ENCODE results near the gene THOC6.

THOC6 gene

GRCh38 chr16:2991566-2992261, 32.1 kb upstream of the THOC6 start:
- no peak for DNase-seq (ENCODE audit: low read depth in 2 of 2)

DNA sequence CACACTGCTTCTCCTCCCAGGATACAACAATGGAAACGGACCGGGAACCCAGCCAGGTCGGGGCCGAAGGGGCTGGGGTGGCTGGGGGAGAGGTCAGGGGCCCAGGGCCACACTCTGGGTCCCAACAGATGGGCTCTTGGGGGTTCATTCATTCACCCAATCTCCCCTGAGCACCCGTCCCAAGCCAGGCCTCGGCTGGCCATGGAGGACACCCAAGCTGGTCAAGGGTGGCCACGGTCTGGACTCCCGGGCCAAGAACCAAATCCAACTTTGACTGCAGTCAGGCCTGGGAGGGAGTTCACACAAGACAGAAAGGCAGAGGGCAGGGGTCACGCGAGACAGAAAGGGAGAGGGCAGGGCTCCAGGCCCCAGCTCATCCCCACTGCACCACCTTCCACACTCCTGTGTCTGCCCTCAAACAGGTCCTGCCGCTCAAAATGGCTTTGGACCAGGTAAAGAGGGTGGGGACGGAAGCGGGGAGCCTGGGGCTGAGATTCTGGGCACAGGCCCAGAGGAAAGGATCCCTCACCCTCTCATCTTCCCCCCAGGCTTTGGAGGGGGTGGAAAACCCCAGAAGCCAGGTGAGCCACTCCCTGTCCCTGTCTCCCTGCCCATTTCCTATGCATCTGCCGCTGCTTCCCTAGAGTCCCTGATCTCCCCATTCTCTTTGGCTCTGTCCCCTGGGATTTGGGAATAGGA, 31.3 kb upstream of the THOC6 start:
- no peak for DNase-seq (ENCODE audit: low read depth in 2 of 2)

DNA sequence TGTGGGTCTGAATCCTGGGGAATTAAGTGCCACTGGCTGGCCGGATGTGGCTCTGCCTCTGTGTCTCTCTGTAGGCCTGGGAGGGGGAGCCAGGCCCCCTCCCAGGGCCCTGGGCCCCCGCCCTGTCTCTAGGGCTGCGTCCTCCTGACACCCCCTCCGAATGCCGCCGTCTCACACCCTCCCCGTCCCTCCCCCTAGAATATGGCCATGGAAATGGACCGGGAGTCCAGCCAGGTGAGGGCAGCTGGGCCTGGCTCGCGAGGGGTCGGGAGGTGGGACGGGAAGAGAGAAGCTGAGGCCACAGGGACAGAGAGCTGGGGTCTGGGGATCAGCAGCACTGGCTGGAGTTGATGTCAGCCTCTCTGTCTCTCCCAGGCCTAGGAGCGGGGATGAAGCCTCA, 27.5 kb upstream of the THOC6 start:
- no peak for DNase-seq (ENCODE audit: low read depth in 2 of 2)

- no peak for DNase-seq (ENCODE audit: low read depth in 2 of 2)
These were observed 23.9 kb upstream of the THOC6 start for GRCh38 chr16:2999929-3000328.

GRCh38 chr16:3000540-3000939, 23.3 kb upstream of the THOC6 start:
- no peak for DNase-seq (ENCODE audit: low read depth in 2 of 2)

DNA sequence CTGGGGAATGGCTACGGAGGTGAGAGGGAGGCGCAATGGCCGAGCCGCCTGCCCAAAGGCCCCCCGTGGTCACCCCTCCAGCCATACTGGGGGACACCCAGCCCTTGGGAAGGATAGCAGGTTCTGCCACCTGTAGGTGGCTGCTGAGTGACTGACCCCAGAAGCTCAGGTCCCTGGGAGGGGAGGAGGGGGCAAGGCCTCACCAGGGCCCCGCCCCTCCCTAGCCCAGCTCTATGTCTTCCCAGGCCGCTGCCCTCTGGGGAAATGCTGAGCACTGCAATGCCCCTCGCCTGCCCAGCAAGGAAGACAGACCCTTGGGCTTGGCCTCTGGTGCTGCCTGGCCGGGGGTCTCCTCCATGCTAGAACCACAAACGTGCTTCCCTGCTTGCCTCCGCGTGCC, 22.5 kb upstream of the THOC6 start:
- DNase-seq (ENCODE audit: low read depth in 2 of 2): no peak

DNA sequence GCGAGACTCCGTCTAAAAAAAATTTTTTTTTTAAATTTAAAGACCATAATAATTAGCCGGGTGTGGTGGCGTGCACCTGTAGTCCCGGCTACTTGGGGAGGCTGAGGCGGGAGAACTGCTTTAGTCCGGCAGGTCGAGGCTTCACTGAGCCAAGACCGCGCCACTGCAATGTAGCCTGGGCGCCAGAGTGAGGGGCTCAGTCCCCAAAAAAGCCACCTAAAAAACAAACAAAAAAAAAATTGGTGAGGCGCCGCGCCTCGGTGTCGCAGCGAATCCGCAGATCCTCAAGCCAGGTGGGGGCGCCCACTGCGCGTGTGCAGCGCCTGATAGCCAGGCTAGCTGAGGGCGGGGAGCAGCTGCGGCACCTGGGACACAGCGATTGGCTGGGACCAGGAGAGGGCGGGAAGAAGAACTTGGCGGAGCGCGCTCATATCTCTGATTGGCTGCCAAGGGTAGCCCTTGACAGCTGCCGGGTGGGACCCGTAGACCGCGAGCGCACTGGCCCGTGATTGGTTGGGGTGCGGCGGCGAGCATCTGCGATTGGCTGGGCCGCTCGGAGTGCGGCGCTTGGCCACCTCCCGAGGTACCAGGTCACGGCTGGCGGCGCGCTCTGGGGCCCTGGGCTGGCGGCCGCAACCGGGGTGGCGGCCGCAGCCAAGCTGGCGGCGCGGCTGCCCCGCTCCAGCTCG, 20.1 kb upstream of the THOC6 start:
- peak; percentile 89 to 94 for DNase-seq (ENCODE audit: low read depth in 2 of 2)

DNA sequence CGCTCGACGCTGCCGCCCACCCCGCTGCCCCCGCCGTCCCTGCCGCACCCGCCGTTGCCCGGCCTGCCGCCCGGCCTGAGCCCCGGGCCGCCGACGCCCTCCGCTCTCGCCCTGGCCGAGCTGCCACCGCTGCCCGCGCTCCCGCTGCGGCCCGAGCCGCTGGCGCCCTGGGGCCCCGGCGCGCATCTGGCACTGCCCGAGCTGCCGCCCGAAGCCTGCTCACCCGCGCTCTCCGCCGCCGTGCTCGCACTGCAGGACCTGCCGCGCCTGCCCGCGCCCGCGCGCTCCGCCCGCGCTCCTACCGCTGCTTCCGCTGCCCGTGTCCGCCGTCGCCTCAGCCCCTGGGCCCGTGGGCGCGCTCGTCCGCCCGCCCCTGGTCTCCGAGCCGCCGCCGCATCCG, 19.5 kb upstream of the THOC6 start:
- DNase-seq (ENCODE audit: low read depth in 2 of 2): no peak

GRCh38 chr16:3004781-3005284, 19.0 kb upstream of the THOC6 start:
- DNase-seq (ENCODE audit: low read depth in 2 of 2): no peak

DNA sequence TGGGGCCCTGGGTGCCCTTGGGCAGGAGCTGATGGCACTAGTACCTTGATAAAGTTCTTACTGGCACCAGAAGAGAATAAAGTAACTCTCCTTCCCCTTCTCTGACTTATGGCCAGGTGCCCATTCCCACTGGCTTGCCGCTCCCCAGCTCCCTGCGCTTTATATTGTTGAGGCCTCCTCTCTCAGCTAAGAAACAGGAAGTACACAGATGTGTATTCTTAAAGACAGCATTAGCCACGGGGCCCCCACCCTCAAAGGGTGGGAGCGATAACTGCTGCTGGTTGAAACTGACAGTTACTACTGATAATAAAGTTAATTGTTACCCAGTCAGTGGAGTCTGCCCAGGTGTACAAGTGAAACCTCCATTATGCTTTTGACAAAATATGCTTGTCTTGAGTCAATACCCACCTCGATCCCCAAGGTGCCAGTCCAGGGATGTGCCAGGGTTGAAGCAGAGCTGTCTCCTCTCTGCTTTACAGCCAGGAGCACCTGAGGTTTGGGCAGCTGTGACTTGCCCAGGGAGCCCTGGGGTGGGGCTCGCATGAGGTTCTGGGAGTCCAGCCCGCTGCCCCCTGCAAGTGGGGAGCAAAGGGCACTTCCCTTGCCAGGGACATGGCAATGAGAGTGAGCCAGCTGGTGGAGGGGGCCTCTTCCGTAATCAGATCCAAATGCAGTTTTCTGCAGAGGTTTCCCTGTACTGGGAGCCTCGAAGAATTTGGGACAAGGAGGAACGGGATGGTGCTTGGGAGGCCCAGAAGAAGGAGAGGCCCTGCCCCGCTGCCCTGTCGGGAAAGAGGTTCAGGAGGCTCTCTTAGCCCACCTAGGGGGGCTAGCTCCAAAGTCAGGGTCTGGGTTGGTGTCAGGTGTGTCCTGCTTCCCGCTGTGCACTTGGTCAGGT, 16.5 kb upstream of the THOC6 start:
- no peak for DNase-seq (ENCODE audit: low read depth in 2 of 2)

DNA sequence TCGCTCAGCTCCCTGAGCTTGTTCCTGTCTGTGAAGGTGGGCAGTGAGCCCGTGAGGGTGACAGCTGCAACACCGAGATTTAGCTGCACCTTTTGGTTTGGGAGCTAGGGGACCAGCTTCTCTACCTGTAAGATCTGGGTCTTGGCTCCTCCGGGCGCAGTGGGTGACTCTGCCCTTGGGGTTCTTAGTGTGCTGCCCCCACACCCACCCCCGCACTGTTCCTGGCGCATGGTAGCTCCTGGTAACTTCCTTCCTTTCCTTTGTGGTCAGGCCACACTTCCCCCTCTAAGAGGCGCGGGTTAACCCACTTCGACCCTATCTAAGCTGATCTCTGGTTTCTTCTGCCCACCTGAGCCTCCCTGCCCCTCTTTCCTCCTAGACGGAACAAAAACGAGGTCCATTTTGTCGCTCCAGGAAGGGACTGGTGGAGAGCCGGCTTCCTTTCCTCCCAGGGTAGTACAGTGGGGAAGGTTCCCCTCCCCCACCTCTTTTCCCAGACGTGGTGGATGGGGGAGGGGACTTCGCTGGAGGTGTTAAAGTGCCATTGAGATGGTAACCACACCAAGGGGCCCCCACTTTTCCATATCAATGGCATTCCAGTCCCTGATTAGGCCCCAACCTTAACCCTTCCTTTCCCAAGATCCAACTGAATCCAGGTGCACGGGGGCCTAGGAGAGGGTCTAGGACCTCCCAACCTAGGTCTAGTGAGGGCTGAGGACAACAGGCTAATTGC, 15.7 kb upstream of the THOC6 start:
- DNase-seq (ENCODE audit: low read depth in 2 of 2): no peak

GRCh38 chr16:3008690-3009037, 15.2 kb upstream of the THOC6 start:
- DNase-seq (ENCODE audit: low read depth in 2 of 2): no peak

- no peak for DNase-seq (ENCODE audit: low read depth in 2 of 2)
These were observed 14.1 kb upstream of the THOC6 start for GRCh38 chr16:3009568-3010390.

- DNase-seq (ENCODE audit: low read depth in 2 of 2): no peak
These were observed 13.3 kb upstream of the THOC6 start for GRCh38 chr16:3010510-3010909.

DNA sequence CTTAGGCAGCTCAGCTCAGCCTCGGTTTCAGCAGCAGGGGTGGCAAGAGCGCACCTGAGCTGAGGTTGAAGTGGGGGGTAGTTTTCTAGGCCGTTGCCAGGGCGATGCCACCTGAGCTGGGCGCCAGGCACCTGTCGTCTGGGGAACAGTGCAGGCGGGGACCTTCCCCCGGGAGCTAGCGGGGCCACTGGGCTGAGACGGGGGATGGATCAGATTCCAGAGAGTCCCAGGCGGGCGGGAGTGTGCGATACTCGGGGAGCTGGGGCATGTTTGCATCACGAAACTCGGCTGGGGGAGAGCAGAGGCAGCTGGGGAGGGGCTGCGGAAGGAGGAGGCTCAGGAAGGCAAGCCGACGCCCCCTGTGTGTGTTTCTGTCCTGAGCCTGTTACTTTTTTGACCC, 11.6 kb upstream of the THOC6 start:
- DNase-seq (ENCODE audit: low read depth in 2 of 2): no peak

GRCh38 chr16:3012828-3013420, 10.9 kb upstream of the THOC6 start, which contains the start of gene CLDN9:
TSS of gene CLDN9 (plus strand) at chr16:3012923. CDS start at chr16:3013363, 440 bp downstream.
- no peak for DNase-seq (ENCODE audit: low read depth in 2 of 2)

DNA sequence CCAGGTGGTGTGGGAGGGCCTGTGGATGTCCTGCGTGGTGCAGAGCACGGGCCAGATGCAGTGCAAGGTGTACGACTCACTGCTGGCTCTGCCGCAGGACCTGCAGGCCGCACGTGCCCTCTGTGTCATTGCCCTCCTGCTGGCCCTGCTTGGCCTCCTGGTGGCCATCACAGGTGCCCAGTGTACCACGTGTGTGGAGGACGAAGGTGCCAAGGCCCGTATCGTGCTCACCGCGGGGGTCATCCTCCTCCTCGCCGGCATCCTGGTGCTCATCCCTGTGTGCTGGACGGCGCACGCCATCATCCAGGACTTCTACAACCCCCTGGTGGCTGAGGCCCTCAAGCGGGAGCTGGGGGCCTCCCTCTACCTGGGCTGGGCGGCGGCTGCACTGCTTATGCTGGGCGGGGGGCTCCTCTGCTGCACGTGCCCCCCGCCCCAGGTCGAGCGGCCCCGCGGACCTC, 10.3 kb upstream of the THOC6 start:
- no peak for DNase-seq (ENCODE audit: low read depth in 2 of 2)

DNA sequence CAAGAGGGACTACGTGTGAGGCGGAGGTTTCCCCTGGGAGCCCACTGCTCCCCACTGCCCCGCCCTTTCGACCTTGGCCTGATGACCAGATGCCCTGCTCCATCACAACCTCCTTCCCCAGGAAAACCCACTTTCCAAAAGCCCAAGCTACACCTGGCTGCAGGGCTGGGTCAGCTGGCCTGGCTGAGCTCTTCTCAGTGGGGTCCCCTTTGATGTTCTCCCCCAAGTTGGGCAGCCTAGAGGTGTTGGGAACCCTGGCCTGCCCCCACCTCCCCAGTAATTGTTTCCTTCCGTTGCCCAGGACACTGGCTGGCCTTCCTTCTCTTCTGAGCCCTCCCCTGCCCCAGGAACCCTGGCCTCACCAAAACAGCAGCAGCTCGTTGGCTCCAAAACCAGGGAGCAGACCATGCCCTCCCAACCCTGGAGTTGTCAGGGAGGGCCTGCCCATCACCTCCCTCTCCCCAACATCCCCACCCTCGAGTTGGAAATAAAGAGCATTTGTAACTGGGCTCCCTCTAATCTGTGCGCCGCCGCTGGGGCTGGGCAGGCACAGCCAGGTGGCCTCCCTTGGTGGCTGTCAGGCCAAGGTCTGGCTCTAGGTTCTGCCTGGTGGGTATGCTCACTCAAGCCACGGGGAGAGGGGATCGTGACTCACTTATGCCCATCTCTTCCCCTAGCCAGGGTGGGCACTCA, 9.7 kb upstream of the THOC6 start:
- DNase-seq (ENCODE audit: low read depth in 2 of 2): no peak

DNA sequence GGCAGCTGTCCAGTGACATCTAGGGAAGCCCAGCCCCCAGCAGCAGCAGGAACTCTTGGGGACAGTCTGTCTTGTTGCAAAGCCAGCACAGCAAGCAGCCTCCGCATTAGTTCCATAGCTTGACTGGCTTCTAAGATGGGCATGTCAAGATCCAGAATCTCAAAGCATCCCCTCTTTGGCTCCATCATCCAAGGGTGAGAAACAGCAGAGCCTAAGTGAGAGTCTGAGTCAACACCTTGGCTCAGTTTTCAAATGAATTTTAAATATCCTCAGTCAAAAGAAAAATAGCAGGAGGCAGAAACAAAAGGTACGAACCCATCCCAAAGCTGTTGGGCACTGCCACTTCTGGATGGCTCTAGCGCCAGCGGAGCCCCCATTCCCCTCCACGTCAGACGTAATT, 8.9 kb upstream of the THOC6 start:
- no peak for DNase-seq (ENCODE audit: low read depth in 2 of 2)

All from stimulated activated CD4-positive, alpha-beta T cell treated with anti-CD3 and anti-CD28 coated beads, Interleukin-12 subunit alpha, Interleukin-12 subunit beta, amount 100 ng/mL, for 24 hours (primary cell).